ENCODE measurements around the gene NIBAN1. TPM values are rescaled to one million over a fixed set of nuclear protein-coding genes. Genes with fewer than 3 reads are reported as not detected.

NIBAN1 gene
- total RNA-seq, 1 experiment from 2014 or later: 0.98 TPM

GRCh38 chr1:184952428-184952827, 21.9 kb downstream of the NIBAN1 start:
- DNase-seq (ENCODE audit: low spot score): no peak
- in situ Hi-C loops (cut with HindIII; ENCODE audit: low sequenced_read_pairs): no loop called here

DNA sequence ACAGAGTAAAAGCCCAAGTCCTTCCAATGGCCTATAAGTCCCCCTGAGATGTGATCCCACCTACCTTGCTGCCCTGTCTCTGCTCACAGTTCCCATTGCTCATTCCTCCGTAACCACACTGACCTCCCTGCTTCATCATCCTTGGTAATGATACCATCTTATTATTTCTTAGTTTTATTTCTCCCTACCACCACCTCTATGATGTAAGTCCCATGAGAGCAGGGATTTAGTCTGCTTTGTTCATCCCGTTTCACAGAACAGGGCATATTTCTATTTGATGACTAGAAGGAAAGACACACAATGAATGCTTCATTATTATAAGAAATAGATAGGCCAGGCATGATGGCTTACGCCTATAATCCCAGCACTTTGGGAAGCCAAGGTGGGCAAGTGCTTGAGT, 22.5 kb downstream of the NIBAN1 start:
- in situ Hi-C loops (cut with HindIII; ENCODE audit: low sequenced_read_pairs): no loop called here
- DNase-seq (ENCODE audit: low spot score): no peak

- in situ Hi-C loops (cut with HindIII; ENCODE audit: low sequenced_read_pairs): no loop called here
- DNase-seq (ENCODE audit: low spot score): no peak
Observed at GRCh38 chr1:184950906-184951305, 23.4 kb downstream of the NIBAN1 start.

DNA sequence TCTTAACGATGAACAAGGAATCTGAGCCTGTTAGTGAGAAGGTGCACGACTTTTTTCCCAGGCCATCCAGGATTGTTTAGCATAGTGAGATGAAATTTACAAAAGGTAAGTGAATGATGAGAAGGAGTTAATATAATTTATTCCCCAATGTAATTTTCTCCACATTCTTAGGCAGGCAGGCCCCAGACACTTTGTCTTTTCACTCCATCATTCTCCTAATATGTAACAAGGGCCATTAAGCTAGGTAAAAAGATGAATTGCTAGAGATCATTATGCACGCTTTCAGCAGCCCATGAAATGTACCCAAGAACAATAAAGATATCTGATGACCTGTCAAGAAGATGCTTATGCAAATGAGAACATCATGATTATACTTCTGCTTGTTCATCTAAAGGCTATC, 24.1 kb downstream of the NIBAN1 start:
- in situ Hi-C loops (cut with HindIII; ENCODE audit: low sequenced_read_pairs): no loop called here
- DNase-seq (ENCODE audit: low spot score): no peak

DNA sequence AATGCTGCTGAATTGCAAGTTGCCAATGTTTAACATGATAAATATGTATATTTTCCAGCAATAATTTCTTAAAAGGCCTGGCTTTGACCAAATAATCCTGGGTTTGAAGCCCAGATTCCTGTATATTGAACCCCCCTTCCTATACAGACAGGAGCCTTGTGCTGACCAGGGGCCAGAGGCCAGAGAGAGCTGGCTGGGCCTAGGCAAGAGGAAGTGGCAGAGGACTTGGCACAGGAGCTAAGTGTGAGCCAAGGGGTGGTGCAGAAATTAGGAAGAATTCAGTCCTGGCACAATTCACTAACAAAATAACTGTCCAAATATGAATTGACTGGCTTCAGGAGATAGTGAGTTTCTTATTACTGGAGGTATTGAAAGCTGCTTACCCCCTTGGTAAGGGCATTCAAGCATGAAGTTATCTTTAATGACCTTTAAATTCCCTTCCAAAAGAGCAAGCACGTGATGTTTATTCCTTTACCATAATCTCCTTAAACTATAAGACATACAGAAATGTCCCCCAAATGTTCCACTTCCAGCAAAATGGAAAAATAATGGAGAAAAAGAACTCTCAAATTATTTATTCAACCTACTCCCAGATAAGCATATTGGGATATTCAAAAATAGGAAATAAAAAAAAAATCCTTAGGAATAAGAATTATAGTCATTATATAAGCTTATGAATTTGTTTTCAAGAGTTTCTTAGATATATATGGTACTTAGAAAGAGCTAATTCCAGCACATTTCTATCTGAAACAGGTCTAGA, 26.6 kb downstream of the NIBAN1 start:
- no peak for DNase-seq (ENCODE audit: low spot score)
- in situ Hi-C loops (cut with HindIII; ENCODE audit: low sequenced_read_pairs): no loop called here

DNA sequence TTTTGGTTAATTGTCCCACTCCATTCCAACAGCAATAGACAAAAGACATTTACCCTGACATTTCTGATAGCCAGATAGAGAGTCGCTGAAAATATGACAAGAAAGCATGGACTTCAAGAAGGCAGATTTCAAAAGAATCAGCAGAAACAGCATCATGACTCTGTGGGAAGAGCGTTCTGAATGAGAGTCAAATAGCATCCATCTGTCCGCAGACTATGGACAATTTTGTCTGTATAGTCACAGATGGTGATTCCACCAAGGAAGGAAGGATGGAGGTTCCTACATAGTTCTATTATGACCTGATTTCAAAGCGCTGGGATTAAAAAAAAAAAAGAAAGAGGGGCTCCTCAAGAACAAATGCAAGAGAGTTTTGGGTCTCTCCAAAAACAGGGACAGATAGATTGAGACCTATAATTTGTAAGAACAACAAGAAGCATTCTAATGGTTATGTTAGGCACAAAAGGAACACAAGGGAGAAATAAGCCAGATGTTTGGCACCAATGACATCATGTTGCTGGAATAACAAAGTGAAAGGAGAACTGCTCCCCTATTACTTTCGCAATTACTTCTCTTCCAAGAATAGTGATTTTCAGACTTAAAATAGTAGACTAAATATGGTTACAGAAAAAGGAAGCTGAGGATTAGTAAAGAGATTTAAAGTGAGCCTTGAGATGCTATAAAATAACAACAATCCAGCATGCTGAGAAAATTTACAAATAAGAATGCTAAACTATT, 28.5 kb downstream of the NIBAN1 start:
- in situ Hi-C loops (cut with HindIII; ENCODE audit: low sequenced_read_pairs): no loop called here
- DNase-seq (ENCODE audit: low spot score): no peak

GRCh38 chr1:184945029-184945428, 29.3 kb downstream of the NIBAN1 start:
- in situ Hi-C loops (cut with HindIII; ENCODE audit: low sequenced_read_pairs): no loop called here
- no peak for DNase-seq (ENCODE audit: low spot score)

DNA sequence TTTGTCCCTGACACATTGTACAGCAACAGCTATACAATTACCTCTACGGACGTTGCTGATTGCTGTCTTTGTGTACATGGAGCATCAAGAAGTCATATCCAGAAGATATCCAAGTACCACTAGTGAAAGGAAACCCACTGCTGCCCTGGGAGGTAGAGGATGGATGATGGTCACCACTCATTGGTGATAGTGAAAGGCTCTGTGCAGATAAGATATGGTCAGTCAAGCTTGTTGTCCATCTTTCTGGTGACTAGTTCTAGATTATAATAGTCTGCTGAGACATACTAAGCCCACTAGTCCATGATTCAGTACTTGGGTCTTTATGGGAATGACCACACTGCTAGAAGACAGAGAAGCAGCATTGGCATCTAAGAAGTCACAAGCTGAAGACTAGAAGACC, 30.3 kb downstream of the NIBAN1 start:
- DNase-seq (ENCODE audit: low spot score): no peak
- in situ Hi-C loops (cut with HindIII; ENCODE audit: low sequenced_read_pairs): no loop called here

DNA sequence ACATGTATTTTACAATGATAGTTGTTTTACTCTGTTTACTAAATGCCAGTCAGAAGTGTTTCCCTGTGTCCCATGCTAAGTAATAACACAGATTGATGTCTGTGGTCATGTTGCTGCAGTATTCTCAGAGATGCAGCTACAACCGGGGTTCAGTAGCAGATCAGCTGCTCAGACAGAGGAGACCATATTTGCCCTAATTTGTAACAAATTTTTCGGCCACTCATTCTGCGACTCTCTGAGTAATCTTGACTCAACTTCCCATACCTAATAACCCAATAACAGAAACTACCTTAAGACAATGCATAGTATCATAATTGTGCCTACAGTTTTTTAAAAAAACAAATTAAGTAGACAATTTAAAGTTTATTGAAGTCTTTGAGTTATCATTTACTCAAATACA, 32.6 kb downstream of the NIBAN1 start:
- in situ Hi-C loops (cut with HindIII; ENCODE audit: low sequenced_read_pairs): no loop called here

DNA sequence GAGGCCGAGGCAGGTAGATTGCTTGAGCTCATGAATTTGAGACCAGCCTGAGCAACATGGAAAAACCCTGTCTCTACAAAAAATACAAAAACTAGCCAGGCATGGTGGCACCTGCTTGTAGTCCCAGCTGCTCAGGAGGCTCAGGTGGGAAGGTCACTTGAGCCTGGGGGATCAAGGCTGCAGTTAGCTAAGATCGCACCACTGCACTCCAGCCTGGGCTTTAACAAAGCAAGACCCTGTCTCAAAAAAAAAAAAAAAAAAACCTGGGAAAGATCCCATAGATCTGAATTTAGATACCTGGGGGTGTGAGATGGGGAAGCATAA, 32.9 kb downstream of the NIBAN1 start:
- no peak for DNase-seq (ENCODE audit: low spot score)
- in situ Hi-C loops (cut with HindIII; ENCODE audit: low sequenced_read_pairs): no loop called here

More for the DNA sequence above, 32.6 kb downstream of the NIBAN1 start:
- no peak for DNase-seq (ENCODE audit: low spot score)

DNA sequence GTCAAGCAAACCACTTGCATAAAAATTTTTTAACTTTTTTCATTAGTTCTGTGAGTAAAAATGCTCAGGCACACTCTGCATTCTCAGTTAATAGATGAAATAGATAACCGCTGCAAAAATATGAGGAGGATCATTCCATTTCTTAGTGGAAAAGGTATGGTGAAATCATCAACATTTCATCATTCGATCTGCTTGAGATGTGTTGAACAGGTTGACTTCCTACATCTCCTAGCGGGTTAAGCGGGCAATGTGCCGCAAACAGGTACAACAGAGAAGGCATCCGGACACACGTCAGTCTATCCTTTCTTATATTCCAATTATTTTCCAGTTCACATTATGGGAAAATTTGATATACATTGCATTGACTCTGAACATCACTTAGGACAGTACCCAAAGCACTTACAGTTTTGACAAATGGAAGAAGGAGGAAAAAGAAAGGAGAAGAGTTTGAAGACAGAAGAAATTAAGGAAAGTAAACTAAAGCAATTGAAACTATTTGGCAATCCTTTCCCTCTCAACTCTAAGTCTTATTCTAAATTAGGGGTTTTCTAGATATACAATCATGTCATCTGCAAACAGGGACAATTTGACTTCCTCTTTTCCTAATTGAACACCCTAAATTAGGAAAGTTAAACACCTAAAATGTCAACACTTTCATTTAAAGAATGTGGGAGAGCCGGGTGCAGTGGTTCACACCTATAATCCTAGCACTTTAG, 33.5 kb downstream of the NIBAN1 start:
- DNase-seq (ENCODE audit: low spot score): no peak
- in situ Hi-C loops (cut with HindIII; ENCODE audit: low sequenced_read_pairs): no loop called here

- no peak for DNase-seq (ENCODE audit: low spot score)
- in situ Hi-C loops (cut with HindIII; ENCODE audit: low sequenced_read_pairs): no loop called here
Observed at GRCh38 chr1:184940226-184940625, 34.1 kb downstream of the NIBAN1 start.

DNA sequence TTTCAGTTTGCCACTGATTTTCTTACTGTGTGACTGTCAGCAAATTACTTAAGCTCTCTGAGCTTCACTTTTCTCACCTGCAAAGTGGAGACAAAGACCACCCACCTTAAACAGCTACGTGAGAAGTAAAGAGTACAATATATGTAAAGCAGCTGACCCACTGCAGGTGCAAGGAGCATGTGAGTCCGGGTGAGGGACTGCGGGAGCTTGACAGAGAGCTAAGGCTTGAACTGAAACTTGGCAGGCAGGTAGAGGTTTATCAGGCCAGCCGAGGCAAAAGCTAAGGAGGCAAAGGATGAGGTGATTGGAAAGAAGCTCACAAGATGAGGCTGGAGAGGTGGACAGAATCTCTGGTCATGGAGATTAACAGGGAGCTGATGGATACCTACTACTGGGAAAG, 36.6 kb downstream of the NIBAN1 start:
- in situ Hi-C loops (cut with HindIII; ENCODE audit: low sequenced_read_pairs): no loop called here
- DNase-seq (ENCODE audit: low spot score): no peak

- in situ Hi-C loops (cut with HindIII; ENCODE audit: low sequenced_read_pairs): no loop called here
- no peak for DNase-seq (ENCODE audit: low spot score)
Observed at GRCh38 chr1:184935920-184936798, 38.1 kb downstream of the NIBAN1 start.

DNA sequence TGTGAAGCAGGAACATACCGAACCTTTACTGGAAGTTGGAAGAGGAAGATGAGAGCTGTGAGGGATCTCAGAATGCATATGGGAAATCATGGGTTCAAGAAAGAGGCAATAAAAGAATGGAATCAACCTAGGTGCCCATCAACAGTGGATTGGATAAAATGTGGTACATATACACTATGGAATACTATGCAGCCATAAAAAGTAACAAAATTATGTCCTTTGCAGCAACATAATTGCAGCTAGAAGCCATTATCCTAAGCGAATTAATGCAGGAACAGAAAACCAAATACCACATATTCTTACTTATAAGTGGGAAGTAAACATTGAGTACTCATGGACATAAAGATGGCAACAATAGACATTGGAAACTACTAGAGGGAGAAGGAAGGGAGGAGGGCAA, 40.4 kb downstream of the NIBAN1 start:
- in situ Hi-C loops (cut with HindIII; ENCODE audit: low sequenced_read_pairs): no loop called here
- no peak for DNase-seq (ENCODE audit: low spot score)

DNA sequence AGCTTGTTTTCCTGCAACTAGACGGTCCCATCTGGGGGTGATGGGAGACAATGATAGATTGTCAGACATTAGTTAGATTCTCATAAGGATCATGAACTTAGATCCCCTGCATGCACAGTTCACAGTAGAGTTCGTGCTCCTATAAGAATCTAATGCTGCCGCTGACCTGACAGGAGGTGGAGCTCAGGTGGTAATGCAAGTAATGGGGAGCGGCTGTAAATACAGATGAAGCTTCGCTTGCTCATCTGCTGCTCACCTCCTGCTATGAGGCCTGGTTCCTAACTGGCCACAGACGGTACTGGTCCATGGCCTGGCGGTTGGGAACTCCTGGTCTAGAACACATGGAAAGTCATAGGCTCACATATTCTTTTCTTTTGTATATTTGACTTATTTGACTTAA, 42.0 kb downstream of the NIBAN1 start:
- in situ Hi-C loops (cut with HindIII; ENCODE audit: low sequenced_read_pairs): no loop called here
- no peak for DNase-seq (ENCODE audit: low spot score)

GRCh38 chr1:184931566-184931965, 42.7 kb downstream of the NIBAN1 start:
- DNase-seq (ENCODE audit: low spot score): no peak
- in situ Hi-C loops (cut with HindIII; ENCODE audit: low sequenced_read_pairs): no loop called here

GRCh38 chr1:184930645-184931044, 43.7 kb downstream of the NIBAN1 start:
- no peak for DNase-seq (ENCODE audit: low spot score)
- in situ Hi-C loops (cut with HindIII; ENCODE audit: low sequenced_read_pairs): no loop called here

GRCh38 chr1:184930232-184930631, 44.1 kb downstream of the NIBAN1 start:
- in situ Hi-C loops (cut with HindIII; ENCODE audit: low sequenced_read_pairs): no loop called here
- DNase-seq (ENCODE audit: low spot score): no peak

Measured in G401 (cell line).